IMR-90 (cell line): Measurements from ENCODE around the gene RASSF10. TPM values are rescaled to one million over a fixed set of nuclear protein-coding genes. Genes with fewer than 3 reads are reported as not detected.

Experiments
- ATAC-seq: fragments of 200-7000 bp; cut with Tn5 transposase; 2 replicates; pipeline ENCODE4 v1.9.1; 2020; ENCODE audit warnings: low read depth, mild to moderate bottlenecking, moderate library complexity
- BruUV-seq: library from RNA; stranded (reverse); fragments of 400-500 nt; replicated peaks from 2 replicates; lab custom pipeline; 2021; lab: Mats Ljungman, UMichigan
- CTCF ChIA-PET: fragments of 300-600 bp; formaldehyde crosslinking; extraction: SDS; loops from one replicate; lab custom pipeline; 2021; ENCODE audit warnings: antibody characterized with exemption; lab: Yijun Ruan, JAX
- POLR2A ChIA-PET: fragments of 300-600 bp; sonication (Branson Sonifier 250); formaldehyde crosslinking; loops from one replicate; lab custom pipeline; 2022; ENCODE audit warnings: antibody characterized with exemption; ENCODE audit not compliant: unreplicated experiment; lab: Charles Lee
- DNase-seq: peaks from one replicate; pipeline ENCODE4 v3.0.0; 2013
- H2AFZ ChIP-seq: replicated peaks from 2 replicates; pipeline ENCODE3; 2013; ENCODE audit warnings: low read length, mild to moderate bottlenecking; ENCODE audit not compliant: poor library complexity
- H2AK5ac ChIP-seq: 2 replicates; pipeline ENCODE4 v1.6.1; 2013; ENCODE audit warnings: low read depth, low read length, inconsistent platforms
- H2AK9ac ChIP-seq: replicated peaks from 2 replicates; pipeline ENCODE3; 2013; ENCODE audit warnings: mild to moderate bottlenecking, low read depth, low read length, moderate library complexity; ENCODE audit not compliant: poor library complexity
- H2BK120ac ChIP-seq: 2 replicates; pipeline ENCODE4 v1.6.1; 2013; ENCODE audit warnings: low read depth, low read length, inconsistent platforms
- H2BK15ac ChIP-seq: 3 replicates; pipeline ENCODE4 v1.6.1; 2013; ENCODE audit warnings: low read depth, low read length, inconsistent platforms
- H2BK20ac ChIP-seq: 2 replicates; pipeline ENCODE4 v1.6.1; 2013; ENCODE audit warnings: low read depth, mild to moderate bottlenecking, inconsistent platforms, low read length, moderate library complexity
- H2BK5ac ChIP-seq: 2 replicates; pipeline ENCODE4 v1.6.1; 2013; ENCODE audit warnings: mild to moderate bottlenecking, low read depth, low read length, inconsistent platforms; ENCODE audit not compliant: poor library complexity, severe bottlenecking
- H3K14ac ChIP-seq: replicated peaks from 2 replicates; pipeline ENCODE4 v1.6.1; 2013; ENCODE audit warnings: low read depth, low read length, inconsistent platforms
- H3K18ac ChIP-seq: 2 replicates; pipeline ENCODE4 v1.6.1; 2013; ENCODE audit warnings: low read depth, low read length, control low read depth
- H3K23ac ChIP-seq: 2 replicates; pipeline ENCODE4 v1.6.1; 2013; ENCODE audit warnings: low read depth, low read length, inconsistent platforms
- H3K27ac ChIP-seq: 2 replicates; pipeline ENCODE4 v1.5.1; 2013; ENCODE audit warnings: mild to moderate bottlenecking, control low read depth, low read length; ENCODE audit not compliant: insufficient read depth
- H3K27me3 ChIP-seq: 2 replicates; pipeline ENCODE4 v1.6.1; 2013; ENCODE audit warnings: low read length; ENCODE audit not compliant: control insufficient read depth, insufficient read depth
- H3K36me3 ChIP-seq: 2 replicates; pipeline ENCODE4 v1.6.1; 2013; ENCODE audit warnings: low read length, mixed read lengths; ENCODE audit not compliant: control insufficient read depth, insufficient read depth
- H3K4ac ChIP-seq: 2 replicates; pipeline ENCODE4 v1.6.1; 2013; ENCODE audit warnings: low read depth, low read length, inconsistent platforms
- H3K4me1 ChIP-seq: 2 replicates; pipeline ENCODE4 v1.6.1; 2013; ENCODE audit warnings: low read length, mixed read lengths; ENCODE audit not compliant: control insufficient read depth, insufficient read depth
- H3K4me2 ChIP-seq: 2 replicates; pipeline ENCODE4 v1.6.1; 2013; ENCODE audit warnings: low read depth, mild to moderate bottlenecking, control low read depth, low read length, moderate library complexity
- H3K4me3 ChIP-seq: 2 replicates; pipeline ENCODE4 v1.5.1; 2013; ENCODE audit warnings: low read depth, mild to moderate bottlenecking, control low read depth, low read length, moderate library complexity; ENCODE audit not compliant: insufficient read depth
- H3K56ac ChIP-seq: 2 replicates; pipeline ENCODE4 v1.6.1; 2013; ENCODE audit warnings: low read length, inconsistent platforms; ENCODE audit not compliant: insufficient read depth; ENCODE audit errors: extremely low read depth
- H3K79me1 ChIP-seq, 2 experiments: 2 replicates each; pipeline ENCODE4 v1.6.1; 2013; ENCODE audit warnings: low read length in 2 of 2, inconsistent platforms in 1 of 2, low read depth in 1 of 2
- H3K9ac ChIP-seq: 2 replicates; pipeline ENCODE4 v1.6.1; 2013; ENCODE audit warnings: low read depth, low read length, control low read depth
- H3K9me1 ChIP-seq: 2 replicates; pipeline ENCODE4 v1.6.1; 2013; ENCODE audit warnings: low read length, inconsistent platforms; ENCODE audit not compliant: insufficient read depth
- H3K9me3 ChIP-seq: 2 replicates; pipeline ENCODE4 v1.6.1; 2013; ENCODE audit warnings: low read length; ENCODE audit not compliant: control insufficient read depth, insufficient read depth
- H4K20me1 ChIP-seq: 2 replicates; pipeline ENCODE4 v1.6.1; 2013; ENCODE audit warnings: low read length, inconsistent platforms; ENCODE audit not compliant: insufficient read depth
- H4K5ac ChIP-seq: 2 replicates; pipeline ENCODE4 v1.6.1; 2013; ENCODE audit warnings: mild to moderate bottlenecking, low read depth, low read length, control low read depth
- H4K8ac ChIP-seq, 2 experiments: 2 replicates each; pipeline ENCODE4 v1.6.1; 2013; ENCODE audit warnings: low read depth in 2 of 2, low read length in 2 of 2, control low read depth in 1 of 2, inconsistent platforms in 1 of 2
- H4K91ac ChIP-seq: 2 replicates; pipeline ENCODE4 v1.6.1; 2013; ENCODE audit warnings: low read depth, low read length, inconsistent platforms; ENCODE audit not compliant: insufficient read depth
- CEBPB ChIP-seq: IDR thresholded peaks from 2 replicates; pipeline ENCODE4 v1.6.1; 2012; ENCODE audit warnings: low read depth, low read length, improper control_type of control experiment
- FOS ChIP-seq: fragments of 150-350 bp; IDR thresholded peaks from 2 replicates; pipeline ENCODE4 v1.6.1; 2016; ENCODE audit warnings: low read depth, low read length
- MAFK ChIP-seq: IDR thresholded peaks from 2 replicates; pipeline ENCODE4 v1.6.1; 2012; ENCODE audit warnings: low read depth, low read length, improper control_type of control experiment
- MXI1 ChIP-seq: IDR thresholded peaks from 2 replicates; pipeline ENCODE4 v1.6.1; 2012; ENCODE audit warnings: low read depth, mild to moderate bottlenecking, low read length, moderate library complexity, borderline replicate concordance
- RAD21 ChIP-seq: IDR thresholded peaks from 2 replicates; pipeline ENCODE4 v1.6.1; 2012; ENCODE audit warnings: low read length, improper control_type of control experiment
- SMC3 ChIP-seq: fragments of 150-350 bp; IDR thresholded peaks from 2 replicates; pipeline ENCODE4 v1.6.1; 2016; ENCODE audit warnings: low read depth, mild to moderate bottlenecking, antibody characterized with exemption, low read length, moderate library complexity
- WGBS, 2 experiments: methylation state at CpG; one replicate each; pipeline versions ENCODE4 v1.1.5 to v1.1.7; 2013; ENCODE audit warnings: missing lambda C conversion rate in 2 of 2; ENCODE audit not compliant: insufficient read length in 1 of 2; ENCODE audit errors: extremely low coverage in 2 of 2; 5-methylcytosine and 5-hydroxymethylcytosine counted together
- dilution Hi-C: fragments of 300-500 bp; cut with HindIII; formaldehyde crosslinking; loops from one replicate; pipeline ENCODE4 v1.14.3; 2018; ENCODE audit warnings: low sequenced_read_pairs; ENCODE audit not compliant: unreplicated experiment
- in situ Hi-C: fragments of 300-500 bp; cut with MboI; formaldehyde crosslinking; loops from 3 replicates; pipeline ENCODE4 v1.14.3; 2019; ENCODE audit warnings: low sequenced_read_pairs, inconsistent platforms, mixed read lengths
- intact Hi-C: fragments of 100-400 bp; cut with micrococcal nuclease; formaldehyde crosslinking; loops from 2 replicates; pipeline ENCODE4 v1.10.0; 2022
- polyA plus RNA-seq, 3 experiments: library from polyadenylated mRNA; depleted of rRNA; stranded (reverse); fragments of >200 nt; gene quantifications; 2 replicates each; pipeline ENCODE4 v1.2.3, GENCODE V29; 2012; ENCODE audit warnings: low replicate concordance in 1 of 3
- total RNA-seq: library from RNA; depleted of rRNA; stranded (reverse); fragments of >200 nt; gene quantifications from 2 replicates; pipeline ENCODE4 v1.2.3, GENCODE V29; 2012

RASSF10 gene
- total and polyA plus RNA-seq, 2 of the 4 experiments (the other 2 are of a cell fraction), result not detected

DNA sequence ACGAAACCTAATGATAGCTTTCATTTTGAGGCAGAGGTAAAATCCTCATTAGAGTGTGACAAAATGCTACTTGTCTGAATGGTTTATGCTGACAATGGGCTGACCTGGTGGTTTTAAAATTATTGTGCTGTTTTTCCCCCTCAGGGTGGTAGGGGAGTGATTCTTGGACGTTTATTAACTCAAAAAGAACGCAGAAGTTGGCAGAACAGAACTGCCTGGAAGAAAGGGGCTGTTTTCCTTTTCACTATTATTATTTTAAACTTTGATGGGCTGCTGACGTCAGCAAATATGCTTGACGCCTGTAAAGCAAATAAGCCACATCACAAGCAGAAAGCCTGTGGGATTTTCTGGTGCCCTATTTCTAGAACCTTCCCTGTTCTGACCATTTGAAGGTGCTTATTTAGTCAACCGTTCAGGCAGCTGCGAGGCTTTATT, 4.0 kb downstream of the RASSF10 start:
- POLR2A ChIA-PET, result no interaction called here
- WGBS, 2 experiments, result no CpG with 5 or more reads among the region's 7 CpGs

More for the DNA sequence above, 4.0 kb downstream of the RASSF10 start:
- Histone ChIP-seq H2AFZ (no peak overlapping the region), H3K79me1 (no peaks in the 10 kb centered on the region), H3K18ac (no peak overlapping the region), H3K56ac (no peak overlapping the region), H4K5ac (no peak overlapping the region), H2BK120ac (no peak overlapping the region), H3K4me3 (no peak overlapping the region), H2BK15ac (no peak overlapping the region), H3K4me2 (no peak overlapping the region), H4K91ac (no peak overlapping the region), H3K23ac (no peak overlapping the region), H2AK5ac (no peak overlapping the region), H3K9ac (no peak overlapping the region), H2BK5ac (no peak overlapping the region), H2BK20ac (no peak overlapping the region), H3K36me3 (no peaks in the 10 kb centered on the region), H4K8ac (no peak overlapping the region), H3K9me1 (no peaks in the 10 kb centered on the region), H4K20me1 (0 out of 2 replicates have a peak, but pooled peaks cover 3% of the 10 kb centered on the region), H3K14ac (no peak overlapping the region), H3K27me3 (peaks cover 70% of the 10 kb centered on the region), H3K4me1 (0 out of 2 replicates have a peak, but pooled peaks cover 1% of the 10 kb centered on the region), H3K4ac (no peak overlapping the region), H3K27ac (no peak overlapping the region), H3K9me3 (no peaks in the 10 kb centered on the region; the same call in 1 of the 2 replicates), H2AK9ac (no peak overlapping the region)
- intact Hi-C loops, result no loop called here
- ATAC-seq, result no peak
- CTCF ChIA-PET, result no interaction called here
- TF ChIP-seq MAFK, result peak; percentile 99
- TF ChIP-seq RAD21, result no peak
- TF ChIP-seq MXI1, result no peak
- TF ChIP-seq CEBPB, result no peak
- TF ChIP-seq SMC3, result no peak
- no peak for TF ChIP-seq FOS
- no TSS peak for BruUV-seq
- dilution Hi-C loops, result no loop called here
- DNase-seq, result no peak
- in situ Hi-C loops, result no loop called here
